OCI-LY3 (cell line): ENCODE results near the gene PDLIM3.

ENCODE experiments used
- H2AFZ ChIP-seq: fragments of 200-600, 300-600 bp; shearing (Covaris generic); 2 replicates; pipeline ENCODE4 v1.6.0; 2014; ENCODE audit warnings: antibody characterized with exemption, low read depth, low read length
- H3K27ac ChIP-seq: fragments of 200-600, 300-600 bp; sonication (generic); 2 replicates; pipeline ENCODE4 v1.5.1; 2014; ENCODE audit warnings: mild to moderate bottlenecking, low read length, moderate library complexity, mixed read lengths
- H3K27me3 ChIP-seq: fragments of 200-600, 300-600 bp; sonication (generic); 2 replicates; pipeline ENCODE4 v1.6.1; 2014; ENCODE audit warnings: low read depth, low read length, mixed read lengths
- H3K36me3 ChIP-seq: fragments of 200-600, 300-600 bp; sonication (generic); replicated peaks from 2 replicates; pipeline ENCODE3; 2014; ENCODE audit warnings: low read depth, low read length, mixed read lengths
- H3K4me1 ChIP-seq: fragments of 300-600, 200-600 bp; sonication (generic); 2 replicates; pipeline ENCODE4 v1.6.1; 2014; ENCODE audit warnings: low read length, mixed read lengths
- H3K4me2 ChIP-seq: fragments of 200-600, 300-600 bp; sonication (generic); 2 replicates; pipeline ENCODE4 v1.6.1; 2014; ENCODE audit warnings: low read length, mixed read lengths
- H3K4me3 ChIP-seq: fragments of 300-600, 200-600 bp; sonication (generic); 2 replicates; pipeline ENCODE4 v1.5.1; 2014; ENCODE audit warnings: antibody characterized with exemption, mild to moderate bottlenecking, low read length, moderate library complexity
- H3K79me2 ChIP-seq: fragments of 300-600, 200-600 bp; shearing (Covaris generic); 2 replicates; pipeline ENCODE4 v1.6.1; 2014; ENCODE audit warnings: mild to moderate bottlenecking, low read length, mixed read lengths
- H3K9ac ChIP-seq: fragments of 300-600, 200-600 bp; shearing (Covaris generic); 2 replicates; pipeline ENCODE4 v1.6.0; 2014; ENCODE audit warnings: mild to moderate bottlenecking, low read length, moderate library complexity
- H3K9me3 ChIP-seq: fragments of 200-600, 300-600 bp; shearing (Covaris generic); 2 replicates; pipeline ENCODE4 v1.6.1; 2014; ENCODE audit warnings: low read length, mixed read lengths; ENCODE audit not compliant: insufficient read depth
- H4K20me1 ChIP-seq: fragments of 200-600, 300-600 bp; sonication (generic); 2 replicates; pipeline ENCODE4 v1.6.1; 2016; ENCODE audit warnings: low read length, mixed read lengths; ENCODE audit not compliant: insufficient read depth
- CTCF ChIP-seq: fragments of 200-600, 300-600 bp; sonication (generic); IDR thresholded peaks from 2 replicates; pipeline ENCODE4 v1.5.1; 2014; ENCODE audit warnings: antibody characterized with exemption, low read length, low read depth
- EZH2phosphoT487 ChIP-seq: fragments of 200-600 bp; shearing (Covaris generic); IDR thresholded peaks from 2 replicates; pipeline ENCODE4 v1.6.1; 2018; ENCODE audit warnings: antibody characterized with exemption, mixed run types, low read depth

The PDLIM3 gene

GRCh38 chr4:185578284-185578683, 43.0 kb upstream of the PDLIM3 start:
- TF ChIP-seq EZH2phosphoT487 (no peak), CTCF (no peak)
- Histone ChIP-seq H2AFZ (no peak overlapping the region), H3K4me3 (no peak overlapping the region), H3K9me3 (no peaks in the 10 kb centered on the region), H3K36me3 (no peaks in the 10 kb centered on the region), H3K27ac (no peak overlapping the region), H3K9ac (no peak overlapping the region), H3K4me2 (no peak overlapping the region), H3K4me1 (no peaks in the 10 kb centered on the region), H3K79me2 (no peaks in the 10 kb centered on the region), H3K27me3 (no peaks in the 10 kb centered on the region), H4K20me1 (no peaks in the 10 kb centered on the region)

DNA sequence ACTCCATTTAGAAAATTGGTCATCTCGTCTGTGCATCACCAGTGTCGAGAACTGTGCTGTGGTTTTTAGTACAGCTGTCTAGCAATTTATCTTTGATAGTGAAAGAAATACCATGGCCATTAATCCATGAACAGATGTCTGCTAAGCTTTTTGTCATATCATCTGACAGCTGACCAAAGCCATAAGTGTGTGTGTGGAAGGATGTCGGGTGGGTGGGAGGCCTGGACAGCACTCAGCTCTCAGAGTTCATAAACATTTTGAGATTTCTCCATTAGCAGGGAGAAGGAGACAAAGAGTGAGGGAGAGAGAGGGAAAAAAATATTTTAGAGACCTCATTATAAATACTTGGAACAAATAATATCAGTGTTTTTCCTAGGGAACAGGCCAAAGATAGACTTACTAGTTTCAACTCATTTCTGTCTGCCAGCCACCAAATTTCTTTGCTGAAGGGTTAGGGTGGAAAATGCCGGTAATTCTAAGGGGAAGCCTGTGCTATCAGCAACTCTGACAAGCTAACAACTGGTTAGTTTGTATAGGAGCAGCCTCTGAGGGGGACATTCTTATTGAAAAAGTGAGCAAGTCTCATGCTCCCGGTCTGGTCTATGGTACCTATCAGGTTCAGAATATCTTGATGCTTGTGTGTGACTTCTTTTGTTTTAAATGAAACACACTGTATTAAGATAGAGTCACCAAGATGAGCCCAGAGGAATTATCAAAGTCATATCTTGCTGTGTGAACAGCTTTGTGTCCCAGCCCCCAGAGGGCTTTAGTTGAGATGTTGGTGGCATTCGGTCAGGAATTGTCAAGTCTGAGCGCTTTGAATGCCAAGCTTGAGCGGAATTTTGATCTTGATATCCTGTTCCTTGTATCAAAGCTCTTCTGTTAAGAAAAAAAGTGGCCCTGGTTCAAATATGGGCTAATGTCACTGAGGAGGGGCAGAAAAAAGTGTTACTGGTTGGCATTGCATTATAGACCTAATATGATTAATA, 41.9 kb upstream of the PDLIM3 start:
- H3K9ac ChIP-seq: no peak overlapping the region
- no peaks in the 10 kb centered on the region for H3K4me1 ChIP-seq
- H3K9me3 ChIP-seq: no peaks in the 10 kb centered on the region
- no peak overlapping the region for H2AFZ ChIP-seq
- H3K4me2 ChIP-seq: no peak overlapping the region
- H3K27ac ChIP-seq: no peak overlapping the region
- no peaks in the 10 kb centered on the region for H3K27me3 ChIP-seq
- no peaks in the 10 kb centered on the region for H3K79me2 ChIP-seq
- no peaks in the 10 kb centered on the region for H4K20me1 ChIP-seq
- H3K4me3 ChIP-seq: no peak overlapping the region
- TF ChIP-seq EZH2phosphoT487: no peak
- H3K36me3 ChIP-seq: no peaks in the 10 kb centered on the region

- TF ChIP-seq EZH2phosphoT487 (no peak), CTCF (no peak)
- no peaks in the 10 kb centered on the region for H4K20me1 ChIP-seq
- no peaks in the 10 kb centered on the region for H3K36me3 ChIP-seq
- H3K9ac ChIP-seq: no peak overlapping the region
- no peaks in the 10 kb centered on the region for H3K4me1 ChIP-seq
- H3K9me3 ChIP-seq: no peaks in the 10 kb centered on the region
- H3K27me3 ChIP-seq: no peaks in the 10 kb centered on the region
- H3K79me2 ChIP-seq: no peaks in the 10 kb centered on the region
- H2AFZ ChIP-seq: no peak overlapping the region
- no peak overlapping the region for H3K27ac ChIP-seq
- no peak overlapping the region for H3K4me2 ChIP-seq
- no peak overlapping the region for H3K4me3 ChIP-seq
Measured at GRCh38 chr4:185576314-185576961, 41.1 kb upstream of the PDLIM3 start.

GRCh38 chr4:185573651-185574199, 38.4 kb upstream of the PDLIM3 start:
- no peaks in the 10 kb centered on the region for H3K79me2 ChIP-seq
- H3K4me2 ChIP-seq: no peak overlapping the region
- no peak overlapping the region for H2AFZ ChIP-seq
- H3K9me3 ChIP-seq: no peaks in the 10 kb centered on the region
- no peak for TF ChIP-seq EZH2phosphoT487
- TF ChIP-seq CTCF: no peak
- H3K4me3 ChIP-seq: no peak overlapping the region
- no peak overlapping the region for H3K27ac ChIP-seq
- no peaks in the 10 kb centered on the region for H4K20me1 ChIP-seq
- H3K27me3 ChIP-seq: no peaks in the 10 kb centered on the region
- H3K36me3 ChIP-seq: no peaks in the 10 kb centered on the region
- no peaks in the 10 kb centered on the region for H3K4me1 ChIP-seq
- H3K9ac ChIP-seq: no peak overlapping the region
